ENCODE results near the gene MEN1.
A peak's percentile ranks its signal among the peaks of the same experiment; 100 is the strongest.

The MEN1 gene

DNA sequence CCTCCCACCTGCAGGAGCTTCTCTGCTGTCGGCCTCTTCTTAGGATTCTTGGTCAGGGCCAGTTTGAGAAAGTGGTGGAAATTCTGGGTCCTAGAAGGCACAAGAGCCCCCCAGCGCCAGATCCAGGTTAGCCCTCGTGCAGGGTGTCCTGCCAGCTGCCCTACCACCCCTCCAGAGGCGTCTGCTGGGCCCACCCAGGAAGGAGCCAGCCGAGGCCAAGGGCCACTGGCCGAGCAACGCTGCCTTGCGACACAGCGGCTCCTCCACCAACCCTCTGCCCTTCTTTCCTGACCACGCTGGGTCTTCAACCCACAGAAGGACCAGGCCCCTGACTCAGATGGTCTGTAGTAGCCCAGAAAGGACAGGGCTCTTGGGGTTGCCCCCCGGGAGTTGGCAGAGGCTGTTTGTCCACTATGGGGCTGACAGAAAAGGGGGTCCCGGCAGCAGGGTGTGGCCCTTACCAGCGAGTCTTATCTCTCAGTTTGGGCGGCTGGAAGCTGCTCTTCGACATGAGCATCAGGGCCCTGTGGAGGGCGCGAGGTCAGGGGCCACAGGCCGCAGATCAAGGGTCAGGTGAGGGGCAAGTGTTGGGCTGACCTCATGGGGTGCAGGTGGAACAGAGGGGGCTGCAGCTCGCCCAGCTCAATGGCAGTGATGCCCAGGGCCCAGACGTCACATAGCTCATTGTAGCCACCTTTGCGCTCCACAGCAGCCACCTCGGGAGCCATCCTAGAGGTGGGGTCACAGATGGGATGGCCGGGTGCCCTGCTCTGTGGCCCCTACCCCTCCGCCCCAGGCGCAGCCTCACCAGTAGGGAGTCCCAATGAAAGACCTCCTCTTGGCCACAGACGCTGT is 9.8 kb downstream of the MEN1 start:
- H3K4me3 ChIP-seq (ENCODE audit: low read depth, low read length), result no peak overlapping the region
- peaks cover 0 to 42% of the 10 kb centered on the region in 2 experiments; a peak in 1 of 3 replicates for H3K36me3 ChIP-seq (ENCODE audit: control insufficient read depth in 2 of 2, insufficient read depth in 1 of 2, low read length in 2 of 2)
- ChIA-PET CTCF (interaction anchor here (0.5 to 1.6 kb wide), 5 partner anchors 10 to 88 kb away, joined by 3 to 4 read pairs (median 3); no protein-coding TSS in a partner anchor), POLR2A (interaction anchor here (2.5 kb wide), 1 partner anchor 22 kb away, joined by 13 read pairs; the partner anchor contains the start of gene SF1)
- H3K9me3 ChIP-seq (ENCODE audit: control insufficient read depth, insufficient read depth, low read depth, low read length), result no peaks in the 10 kb centered on the region
- TF ChIP-seq ZBTB8A (tag by site-specific recombination; IDR thresholded peaks at IDR 0.05) (no peak), BCL11A (tag by site-specific recombination; IDR thresholded peaks at IDR 0.05; ENCODE audit: low read depth) (peak; percentile 67; the same call in 1 of the 2 replicates), BCL11B (tag by site-specific recombination; IDR thresholded peaks at IDR 0.05; ENCODE audit: low read depth) (peak; percentile 95)
- peaks cover 4% of the 10 kb centered on the region for H3K4me1 ChIP-seq (ENCODE audit: control insufficient read depth, insufficient read depth, low read length)
- H3K27ac ChIP-seq (ENCODE audit: extremely low read depth, low read depth, low read length), result no peak overlapping the region

DNA sequence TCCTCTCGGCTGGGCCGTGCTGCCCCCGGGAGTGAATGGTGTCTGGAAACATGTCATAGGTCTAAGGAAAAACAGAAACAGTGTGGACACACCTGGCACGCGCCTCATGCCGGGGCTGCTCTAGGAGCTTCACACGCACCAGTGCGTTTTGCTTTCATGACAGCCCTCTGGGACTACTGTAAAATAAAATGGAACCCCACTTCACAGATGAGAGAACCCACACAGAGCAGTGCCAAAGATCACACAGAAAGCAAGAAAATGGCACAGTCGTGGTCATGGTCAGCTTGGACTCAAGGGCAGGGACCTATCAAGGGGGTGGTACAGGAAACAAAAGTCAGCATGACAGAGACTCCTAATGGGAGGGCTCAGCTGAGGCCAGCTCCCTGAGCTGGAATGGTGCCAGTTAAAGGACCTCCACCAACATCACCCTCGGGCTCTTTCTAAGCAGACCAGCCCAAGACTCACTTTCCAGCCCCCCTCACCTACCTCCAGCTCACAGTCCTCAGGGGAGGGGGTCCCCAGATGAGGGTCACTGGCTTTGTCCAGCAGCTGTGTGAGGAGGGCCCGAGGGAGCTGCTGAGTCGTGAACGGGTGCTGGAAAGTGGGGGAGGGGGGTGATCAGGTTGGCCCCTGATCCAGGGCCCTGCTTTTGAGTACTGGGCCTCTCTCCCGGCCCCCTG is 10.6 kb downstream of the MEN1 start:
- Histone ChIP-seq H3K4me3 (ENCODE audit: low read depth, low read length) (no peak overlapping the region), H3K36me3 (ENCODE audit: control insufficient read depth in 2 of 2, insufficient read depth in 1 of 2, low read length in 2 of 2) (peaks cover 0 to 34% of the 10 kb centered on the region in 2 experiments; a peak in 1 of 3 replicates), H3K9me3 (ENCODE audit: control insufficient read depth, insufficient read depth, low read depth, low read length) (no peaks in the 10 kb centered on the region), H3K27ac (ENCODE audit: extremely low read depth, low read depth, low read length) (no peak overlapping the region), H3K4me1 (ENCODE audit: control insufficient read depth, insufficient read depth, low read length) (peaks cover 4% of the 10 kb centered on the region)
- ChIA-PET POLR2A (interaction anchor here (2.5 kb wide), 1 partner anchor 21 kb away, joined by 13 read pairs; the partner anchor contains the start of gene SF1), CTCF (interaction anchor here (0.6 to 1.6 kb wide), 7 partner anchors 10 to 88 kb away, joined by 3 to 4 read pairs (median 3); no protein-coding TSS in a partner anchor)
- TF ChIP-seq, protein P1, sequence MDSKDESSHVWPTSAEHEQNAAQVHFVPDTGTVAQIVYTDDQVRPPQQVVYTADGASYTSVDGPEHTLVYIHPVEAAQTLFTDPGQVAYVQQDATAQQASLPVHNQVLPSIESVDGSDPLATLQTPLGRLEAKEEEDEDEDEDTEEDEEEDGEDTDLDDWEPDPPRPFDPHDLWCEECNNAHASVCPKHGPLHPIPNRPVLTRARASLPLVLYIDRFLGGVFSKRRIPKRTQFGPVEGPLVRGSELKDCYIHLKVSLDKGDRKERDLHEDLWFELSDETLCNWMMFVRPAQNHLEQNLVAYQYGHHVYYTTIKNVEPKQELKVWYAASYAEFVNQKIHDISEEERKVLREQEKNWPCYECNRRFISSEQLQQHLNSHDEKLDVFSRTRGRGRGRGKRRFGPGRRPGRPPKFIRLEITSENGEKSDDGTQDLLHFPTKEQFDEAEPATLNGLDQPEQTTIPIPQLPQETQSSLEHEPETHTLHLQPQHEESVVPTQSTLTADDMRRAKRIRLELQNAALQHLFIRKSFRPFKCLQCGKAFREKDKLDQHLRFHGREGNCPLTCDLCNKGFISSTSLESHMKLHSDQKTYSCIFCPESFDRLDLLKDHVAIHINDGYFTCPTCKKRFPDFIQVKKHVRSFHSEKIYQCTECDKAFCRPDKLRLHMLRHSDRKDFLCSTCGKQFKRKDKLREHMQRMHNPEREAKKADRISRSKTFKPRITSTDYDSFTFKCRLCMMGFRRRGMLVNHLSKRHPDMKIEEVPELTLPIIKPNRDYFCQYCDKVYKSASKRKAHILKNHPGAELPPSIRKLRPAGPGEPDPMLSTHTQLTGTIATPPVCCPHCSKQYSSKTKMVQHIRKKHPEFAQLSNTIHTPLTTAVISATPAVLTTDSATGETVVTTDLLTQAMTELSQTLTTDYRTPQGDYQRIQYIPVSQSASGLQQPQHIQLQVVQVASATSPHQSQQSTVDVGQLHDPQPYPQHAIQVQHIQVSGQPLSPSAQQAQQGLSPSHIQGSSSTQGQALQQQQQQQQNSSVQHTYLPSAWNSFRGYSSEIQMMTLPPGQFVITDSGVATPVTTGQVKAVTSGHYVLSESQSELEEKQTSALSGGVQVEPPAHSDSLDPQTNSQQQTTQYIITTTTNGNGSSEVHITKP (tag by site-specific recombination; IDR thresholded peaks at IDR 0.05), result 0 out of 2 replicates have a peak, but pooled peaks have one; percentile 39
- TF ChIP-seq ZNF544 (tag by site-specific recombination; IDR thresholded peaks at IDR 0.05), result no peak
- TF ChIP-seq, protein P2, sequence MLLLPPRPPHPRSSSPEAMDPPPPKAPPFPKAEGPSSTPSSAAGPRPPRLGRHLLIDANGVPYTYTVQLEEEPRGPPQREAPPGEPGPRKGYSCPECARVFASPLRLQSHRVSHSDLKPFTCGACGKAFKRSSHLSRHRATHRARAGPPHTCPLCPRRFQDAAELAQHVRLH (tag by site-specific recombination; IDR thresholded peaks at IDR 0.05), result no peak

DNA sequence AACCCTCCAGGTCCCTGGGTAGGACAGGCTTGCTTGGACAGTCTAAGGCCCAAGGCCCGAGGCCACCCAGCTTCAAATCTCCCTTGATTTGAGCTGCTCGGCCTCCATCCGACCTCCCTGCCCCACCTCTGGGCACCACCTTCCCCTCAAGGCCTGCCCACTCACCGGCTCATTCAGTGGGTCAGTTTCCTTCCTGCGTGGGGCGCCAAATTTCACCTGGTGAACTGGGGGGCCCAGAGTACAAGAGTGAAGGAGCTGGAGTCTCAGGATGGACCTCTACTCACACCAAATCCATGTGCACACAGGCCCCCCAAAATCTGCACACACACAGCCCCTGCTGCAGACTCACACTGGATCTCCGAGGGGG is 11.1 kb downstream of the MEN1 start:
- no peak overlapping the region for H3K27ac ChIP-seq (ENCODE audit: extremely low read depth, low read depth, low read length)
- no peaks in the 10 kb centered on the region for H3K9me3 ChIP-seq (ENCODE audit: control insufficient read depth, insufficient read depth, low read depth, low read length)
- POLR2A ChIA-PET, result interaction anchor here (2.5 kb wide), 1 partner anchor 21 kb away, joined by 13 read pairs; the partner anchor contains the start of gene SF1
- peaks cover 4% of the 10 kb centered on the region for H3K4me1 ChIP-seq (ENCODE audit: control insufficient read depth, insufficient read depth, low read length)
- H3K36me3 ChIP-seq (ENCODE audit: control insufficient read depth in 2 of 2, insufficient read depth in 1 of 2, low read length in 2 of 2), result peaks cover 0 to 29% of the 10 kb centered on the region in 2 experiments; a peak in 1 of 3 replicates
- no peak overlapping the region for H3K4me3 ChIP-seq (ENCODE audit: low read depth, low read length)
- CTCF ChIA-PET, result interaction anchor here (0.6 to 1.6 kb wide), 7 partner anchors 10 to 89 kb away, joined by 3 to 4 read pairs (median 3); no protein-coding TSS in a partner anchor
- TF ChIP-seq ZNF114 (tag by site-specific recombination; IDR thresholded peaks at IDR 0.05) (no peak), ZNF777 (tag by site-specific recombination; IDR thresholded peaks at IDR 0.05; ENCODE audit: borderline replicate concordance) (no peak), OVOL3 (tag by site-specific recombination; IDR thresholded peaks at IDR 0.05) (no peak), ZNF248 (tag by site-specific recombination; IDR thresholded peaks at IDR 0.05) (no peak), WT1 (tag by site-specific recombination; IDR thresholded peaks at IDR 0.05) (no peak), ZNF521 (tag by site-specific recombination; IDR thresholded peaks at IDR 0.05) (no peak), ZBTB21 (tag by site-specific recombination; IDR thresholded peaks at IDR 0.05) (no peak), ZBTB8A (tag by site-specific recombination; IDR thresholded peaks at IDR 0.05) (no peak), ZNF211 (tag by site-specific recombination; IDR thresholded peaks at IDR 0.05; ENCODE audit: low read depth) (no peak), GLIS1 (tag by site-specific recombination; IDR thresholded peaks at IDR 0.05) (no peak), ZNF473 (tag by site-specific recombination; IDR thresholded peaks at IDR 0.05) (no peak)
- TF ChIP-seq, protein P3, sequence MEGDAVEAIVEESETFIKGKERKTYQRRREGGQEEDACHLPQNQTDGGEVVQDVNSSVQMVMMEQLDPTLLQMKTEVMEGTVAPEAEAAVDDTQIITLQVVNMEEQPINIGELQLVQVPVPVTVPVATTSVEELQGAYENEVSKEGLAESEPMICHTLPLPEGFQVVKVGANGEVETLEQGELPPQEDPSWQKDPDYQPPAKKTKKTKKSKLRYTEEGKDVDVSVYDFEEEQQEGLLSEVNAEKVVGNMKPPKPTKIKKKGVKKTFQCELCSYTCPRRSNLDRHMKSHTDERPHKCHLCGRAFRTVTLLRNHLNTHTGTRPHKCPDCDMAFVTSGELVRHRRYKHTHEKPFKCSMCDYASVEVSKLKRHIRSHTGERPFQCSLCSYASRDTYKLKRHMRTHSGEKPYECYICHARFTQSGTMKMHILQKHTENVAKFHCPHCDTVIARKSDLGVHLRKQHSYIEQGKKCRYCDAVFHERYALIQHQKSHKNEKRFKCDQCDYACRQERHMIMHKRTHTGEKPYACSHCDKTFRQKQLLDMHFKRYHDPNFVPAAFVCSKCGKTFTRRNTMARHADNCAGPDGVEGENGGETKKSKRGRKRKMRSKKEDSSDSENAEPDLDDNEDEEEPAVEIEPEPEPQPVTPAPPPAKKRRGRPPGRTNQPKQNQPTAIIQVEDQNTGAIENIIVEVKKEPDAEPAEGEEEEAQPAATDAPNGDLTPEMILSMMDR (tag by site-specific recombination; IDR thresholded peaks at IDR 0.05), result no peak
- TF ChIP-seq, protein P4, sequence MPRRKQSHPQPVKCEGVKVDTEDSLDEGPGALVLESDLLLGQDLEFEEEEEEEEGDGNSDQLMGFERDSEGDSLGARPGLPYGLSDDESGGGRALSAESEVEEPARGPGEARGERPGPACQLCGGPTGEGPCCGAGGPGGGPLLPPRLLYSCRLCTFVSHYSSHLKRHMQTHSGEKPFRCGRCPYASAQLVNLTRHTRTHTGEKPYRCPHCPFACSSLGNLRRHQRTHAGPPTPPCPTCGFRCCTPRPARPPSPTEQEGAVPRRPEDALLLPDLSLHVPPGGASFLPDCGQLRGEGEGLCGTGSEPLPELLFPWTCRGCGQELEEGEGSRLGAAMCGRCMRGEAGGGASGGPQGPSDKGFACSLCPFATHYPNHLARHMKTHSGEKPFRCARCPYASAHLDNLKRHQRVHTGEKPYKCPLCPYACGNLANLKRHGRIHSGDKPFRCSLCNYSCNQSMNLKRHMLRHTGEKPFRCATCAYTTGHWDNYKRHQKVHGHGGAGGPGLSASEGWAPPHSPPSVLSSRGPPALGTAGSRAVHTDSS (tag by site-specific recombination; IDR thresholded peaks at IDR 0.05), result no peak
- TF ChIP-seq, protein P5, sequence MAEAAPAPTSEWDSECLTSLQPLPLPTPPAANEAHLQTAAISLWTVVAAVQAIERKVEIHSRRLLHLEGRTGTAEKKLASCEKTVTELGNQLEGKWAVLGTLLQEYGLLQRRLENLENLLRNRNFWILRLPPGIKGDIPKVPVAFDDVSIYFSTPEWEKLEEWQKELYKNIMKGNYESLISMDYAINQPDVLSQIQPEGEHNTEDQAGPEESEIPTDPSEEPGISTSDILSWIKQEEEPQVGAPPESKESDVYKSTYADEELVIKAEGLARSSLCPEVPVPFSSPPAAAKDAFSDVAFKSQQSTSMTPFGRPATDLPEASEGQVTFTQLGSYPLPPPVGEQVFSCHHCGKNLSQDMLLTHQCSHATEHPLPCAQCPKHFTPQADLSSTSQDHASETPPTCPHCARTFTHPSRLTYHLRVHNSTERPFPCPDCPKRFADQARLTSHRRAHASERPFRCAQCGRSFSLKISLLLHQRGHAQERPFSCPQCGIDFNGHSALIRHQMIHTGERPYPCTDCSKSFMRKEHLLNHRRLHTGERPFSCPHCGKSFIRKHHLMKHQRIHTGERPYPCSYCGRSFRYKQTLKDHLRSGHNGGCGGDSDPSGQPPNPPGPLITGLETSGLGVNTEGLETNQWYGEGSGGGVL (tag by site-specific recombination; IDR thresholded peaks at IDR 0.05), result no peak

Measured in HEK293 (cell line).